Small intestine (tissue), 7 donors: ENCODE data around the gene ANO4. TPM values are rescaled to one million over a fixed set of nuclear protein-coding genes. Genes with fewer than 3 reads are reported as not detected.

Experiments
- DNase-seq, 2 donors: peaks; one replicate each; pipeline versions ENCODE4 v3.0.0 to v3.0.0-alpha.2; 2013
- FAIRE-seq: peaks from 2 replicates; lab custom pipeline; 2012; peaks lifted over from hg19 to GRCh38; lab: Jason Lieb, UNC
- H3K27ac ChIP-seq, 3 donors: one replicate each; pipeline ENCODE4 v1.5.1; 2013; ENCODE audit warnings: low read length in 2 of 3, mild to moderate bottlenecking in 2 of 3, control low read depth in 1 of 3, inconsistent platforms in 1 of 3, low read depth in 1 of 3, moderate library complexity in 1 of 3
- H3K27me3 ChIP-seq, 3 donors: one replicate each; pipeline ENCODE4 v1.6.1; 2013; ENCODE audit warnings: low read length in 3 of 3, inconsistent platforms in 1 of 3; ENCODE audit not compliant: control insufficient read depth in 3 of 3, insufficient read depth in 3 of 3
- H3K36me3 ChIP-seq, 3 donors: one replicate each; pipeline ENCODE4 v1.6.1; 2013; ENCODE audit warnings: low read length in 3 of 3, inconsistent platforms in 1 of 3, low read depth in 1 of 3, mild to moderate bottlenecking in 1 of 3, moderate library complexity in 1 of 3; ENCODE audit not compliant: control insufficient read depth in 3 of 3, insufficient read depth in 2 of 3
- H3K4me1 ChIP-seq, 3 donors: one replicate each; pipeline ENCODE4 v1.6.1; 2013; ENCODE audit warnings: low read length in 2 of 3, inconsistent platforms in 1 of 3, low read depth in 1 of 3, mild to moderate bottlenecking in 1 of 3, moderate library complexity in 1 of 3; ENCODE audit not compliant: control insufficient read depth in 3 of 3, insufficient read depth in 2 of 3
- H3K4me3 ChIP-seq, 3 donors: one replicate each; pipeline ENCODE4 v1.5.1; 2013; ENCODE audit warnings: low read length in 3 of 3, control low read depth in 1 of 3, inconsistent platforms in 1 of 3, low read depth in 1 of 3, mild to moderate bottlenecking in 1 of 3, moderate library complexity in 1 of 3
- H3K9me3 ChIP-seq, 2 donors: one replicate each; pipeline ENCODE4 v1.6.1; 2013; ENCODE audit warnings: low read depth in 1 of 2, low read length in 1 of 2; ENCODE audit not compliant: control insufficient read depth in 2 of 2, insufficient read depth in 1 of 2
- WGBS, 3 donors: extraction: QIAGEN DNeasy Blood & Tissue Kit; methylation state at CpG; one replicate each; pipeline ENCODE4 v1.1.7; 2013; 5-methylcytosine and 5-hydroxymethylcytosine counted together
- polyA plus RNA-seq, 4 donors: library from polyadenylated mRNA; stranded (reverse) in 3 of 4; unstranded in 1 of 4; fragments of 200-250 nt in 3 of 4; fragments of 120-200 nt in 1 of 4; gene quantifications; one replicate each; pipeline versions ENCODE4 v1.2.1 to v1.2.3, GENCODE V29; 2013
- donor health status: healthy with polysubstance abuse.
- donor health status: control.
- donor health status: control.
- donor health status: Bipolar disorder and iron deficiency.
- donor health status: healthy.

The ANO4 gene
- polyA plus RNA-seq, 4 donors, result 0.03 to 2.1 (median 0.54) TPM; not detected in 1

- no peak for DNase-seq
- H3K36me3 ChIP-seq, result no peaks in the 10 kb centered on the region
- peaks cover 0 to 1% (median 0%) of the 10 kb centered on the region in 3 donors for H3K27me3 ChIP-seq
- no peak for FAIRE-seq
- H3K4me1 ChIP-seq, result no peaks in the 10 kb centered on the region
- H3K27ac ChIP-seq, result no peak overlapping the region
- no peaks in the 10 kb centered on the region for H3K9me3 ChIP-seq
- 22 to 40% (median 27%) methylated on average over 1 of the region's 1 CpG for WGBS, 3 donors
- no peak overlapping the region for H3K4me3 ChIP-seq
These were observed 216.3 kb downstream of the ANO4 start for GRCh38 chr12:101010896-101011295.

- H3K4me1 ChIP-seq, result no peaks in the 10 kb centered on the region
- no peak overlapping the region for H3K27ac ChIP-seq
- no peaks in the 10 kb centered on the region for H3K9me3 ChIP-seq
- H3K36me3 ChIP-seq, result no peaks in the 10 kb centered on the region
- FAIRE-seq (no peak), DNase-seq (peak in 1 of 2 donors; percentile 1)
- H3K4me3 ChIP-seq, result no peak overlapping the region
- 64 to 77% (median 76%) methylated on average over 6 of the region's 6 CpGs for WGBS, 3 donors
- no peaks in the 10 kb centered on the region for H3K27me3 ChIP-seq
These were observed 219.4 kb downstream of the ANO4 start for GRCh38 chr12:101013993-101014392.

GRCh38 chr12:101015044-101015443 lies 220.5 kb downstream of the ANO4 start:
- FAIRE-seq (no peak), DNase-seq (no peak)
- Histone ChIP-seq H3K36me3 (no peaks in the 10 kb centered on the region), H3K27me3 (no peaks in the 10 kb centered on the region), H3K4me1 (no peaks in the 10 kb centered on the region), H3K9me3 (no peaks in the 10 kb centered on the region), H3K4me3 (no peak overlapping the region), H3K27ac (no peak overlapping the region)
- 88 to 96% (median 89%) methylated on average over 2 of the region's 2 CpGs for WGBS, 3 donors

GRCh38 chr12:101018540-101018939 lies 224.0 kb downstream of the ANO4 start:
- Histone ChIP-seq H3K27me3 (no peaks in the 10 kb centered on the region), H3K27ac (no peak overlapping the region), H3K36me3 (no peaks in the 10 kb centered on the region), H3K9me3 (peaks cover 0 to 4% of the 10 kb centered on the region in 2 donors), H3K4me1 (no peaks in the 10 kb centered on the region), H3K4me3 (no peak overlapping the region)
- WGBS, 3 donors, result 37 to 65% (median 63%) methylated on average over 2 of the region's 2 CpGs
- peak in 1 of 2 donors; percentile 8 for DNase-seq
- no peak for FAIRE-seq

- H3K36me3 ChIP-seq, result no peaks in the 10 kb centered on the region
- H3K4me3 ChIP-seq, result no peak overlapping the region
- WGBS, 3 donors, result 86 to 88% (median 88%) methylated on average over 4 of the region's 4 CpGs
- peaks cover 0 to 4% of the 10 kb centered on the region in 2 donors for H3K9me3 ChIP-seq
- H3K27me3 ChIP-seq, result no peaks in the 10 kb centered on the region
- FAIRE-seq, result no peak
- H3K27ac ChIP-seq, result no peak overlapping the region
- DNase-seq, result no peak
- H3K4me1 ChIP-seq, result no peaks in the 10 kb centered on the region
These were observed 224.6 kb downstream of the ANO4 start for GRCh38 chr12:101019201-101019600.

GRCh38 chr12:101019667-101020066 lies 225.1 kb downstream of the ANO4 start:
- no peaks in the 10 kb centered on the region for H3K36me3 ChIP-seq
- H3K4me1 ChIP-seq, result no peaks in the 10 kb centered on the region
- WGBS, 3 donors, result 80 to 83% (median 80%) methylated on average over 3 of the region's 3 CpGs
- H3K27ac ChIP-seq, result no peak overlapping the region
- no peaks in the 10 kb centered on the region for H3K27me3 ChIP-seq
- no peak for DNase-seq
- FAIRE-seq, result no peak
- peaks cover 0 to 4% of the 10 kb centered on the region in 2 donors for H3K9me3 ChIP-seq
- no peak overlapping the region for H3K4me3 ChIP-seq

- peak; percentile 74 for FAIRE-seq
- no peaks in the 10 kb centered on the region for H3K4me1 ChIP-seq
- H3K9me3 ChIP-seq, result peaks cover 0 to 4% of the 10 kb centered on the region in 2 donors
- no peak for DNase-seq
- no peaks in the 10 kb centered on the region for H3K36me3 ChIP-seq
- WGBS, 3 donors, result 82 to 91% (median 87%) methylated on average over 3 of the region's 3 CpGs
- no peak overlapping the region for H3K27ac ChIP-seq
- no peak overlapping the region for H3K4me3 ChIP-seq
- no peaks in the 10 kb centered on the region for H3K27me3 ChIP-seq
These were observed 226.9 kb downstream of the ANO4 start for GRCh38 chr12:101021442-101021841.

GRCh38 chr12:101021911-101022388 lies 227.4 kb downstream of the ANO4 start:
- no peaks in the 10 kb centered on the region for H3K27me3 ChIP-seq
- FAIRE-seq, result no peak
- peaks cover 0 to 4% of the 10 kb centered on the region in 2 donors for H3K9me3 ChIP-seq

GRCh38 chr12:101027200-101027599 lies 232.6 kb downstream of the ANO4 start:
- WGBS, 3 donors, result 65 to 75% (median 69%) methylated on average over 3 of the region's 3 CpGs
- Histone ChIP-seq H3K27ac (no peak overlapping the region), H3K9me3 (peaks cover 0 to 8% of the 10 kb centered on the region in 2 donors), H3K4me1 (no peaks in the 10 kb centered on the region), H3K4me3 (no peak overlapping the region), H3K27me3 (no peaks in the 10 kb centered on the region), H3K36me3 (no peaks in the 10 kb centered on the region)
- FAIRE-seq (no peak), DNase-seq (no peak)

More at GRCh38 chr12:101021911-101022388, 227.4 kb downstream of the ANO4 start:
- no peaks in the 10 kb centered on the region for H3K36me3 ChIP-seq
- H3K27ac ChIP-seq, result no peak overlapping the region
- H3K4me1 ChIP-seq, result no peaks in the 10 kb centered on the region
- H3K4me3 ChIP-seq, result no peak overlapping the region
- no peak for DNase-seq
